Astrocyte of the spinal cord (primary cell): ENCODE measurements around the gene TMEM134.
A peak's percentile ranks its signal among the peaks of the same experiment; 100 is the strongest.

ENCODE experiments used
- DNase-seq: peaks from one replicate; pipeline ENCODE4 v3.0.0; 2011; ENCODE audit warnings: low read depth, low spot score
- H3K4me3 ChIP-seq: 2 replicates; pipeline ENCODE4 v1.5.1; 2011; ENCODE audit warnings: low read depth, mild to moderate bottlenecking, low read length, moderate library complexity
- CTCF ChIP-seq: IDR thresholded peaks from 2 replicates; pipeline ENCODE4 v1.5.1; 2012; ENCODE audit warnings: low read depth, mild to moderate bottlenecking, low read length, inconsistent platforms
- in situ Hi-C: cut with HindIII; loops from 2 replicates; pipeline ENCODE4 v1.10.0; 2017; ENCODE audit warnings: low sequenced_read_pairs

Gene TMEM134

GRCh38 chr11:67507864-67508485 lies 38.9 kb upstream of the TMEM134 start, which contains the start of gene CDK2AP2:
Gene CDK2AP2, minus strand, starts transcription at chr11:67508162. Its CDS starts 80 bp downstream, at chr11:67508082.
- peak within 1 kb of the TSS; percentile 69 for H3K4me3 ChIP-seq
- peak; percentile 100 for DNase-seq
- in situ Hi-C loops, result no loop called here
- TF ChIP-seq CTCF, result no peak

- in situ Hi-C loops, result no loop called here
- no peak for DNase-seq
- H3K4me3 ChIP-seq, result peak overlapping the region; percentile 69
- TF ChIP-seq CTCF, result no peak
Observed at GRCh38 chr11:67507242-67507863, 38.3 kb upstream of the TMEM134 start.

GRCh38 chr11:67506426-67507051 lies 37.5 kb upstream of the TMEM134 start:
- DNase-seq, result no peak
- TF ChIP-seq CTCF, result no peak
- H3K4me3 ChIP-seq, result no peak overlapping the region
- in situ Hi-C loops, result no loop called here

- peak; percentile 87 for DNase-seq
- TF ChIP-seq CTCF, result peak; percentile 98
- in situ Hi-C loops, result no loop called here
- no peak overlapping the region for H3K4me3 ChIP-seq
Observed at GRCh38 chr11:67505605-67506396, 36.8 kb upstream of the TMEM134 start.

GRCh38 chr11:67504950-67505581 lies 36.0 kb upstream of the TMEM134 start, which contains the start of gene PITPNM1:
Gene PITPNM1, minus strand, starts transcription at chr11:67505363. Its CDS starts 1,183 bp downstream, at chr11:67504180.
- peak within 1 kb of the TSS; percentile 55 for H3K4me3 ChIP-seq
- DNase-seq, result peak; percentile 46
- no peak for TF ChIP-seq CTCF
- in situ Hi-C loops, result no loop called here
